A673 (cell line): ENCODE results near the gene CYP2C9. TPM values are rescaled to one million over a fixed set of nuclear protein-coding genes. Genes with fewer than 3 reads are reported as not detected.
"Not testable (repeated sequence)": the region's sequence is repeated elsewhere in the genome, so short reads cannot be mapped to it uniquely, and the experiment has no call there.

Source experiments
- BruUV-seq: library from RNA; stranded (reverse); fragments of 400-500 nt; replicated peaks from 2 replicates; lab custom pipeline; 2021; lab: Mats Ljungman, UMichigan
- CTCF ChIA-PET: fragments of 300-600 bp; sonication (Branson Sonifier 250); formaldehyde crosslinking; loops from one replicate; lab custom pipeline; 2022; ENCODE audit warnings: antibody characterized with exemption; lab: Charles Lee
- POLR2A ChIA-PET: fragments of 300-600 bp; sonication (Branson Sonifier 250); formaldehyde crosslinking; loops from one replicate; lab custom pipeline; 2022; ENCODE audit warnings: antibody characterized with exemption; ENCODE audit not compliant: low non-redundant PET; lab: Charles Lee
- DNase-seq: peaks from one replicate; pipeline ENCODE4 v3.0.0-alpha.2; 2015; ENCODE audit warnings: low spot score
- H3K27ac ChIP-seq: fragments of 200-600 bp; sonication (generic); 2 replicates; pipeline ENCODE4 v1.5.1; 2016; ENCODE audit warnings: mixed run types, low read depth, mild to moderate bottlenecking, mixed read lengths, antibody characterized with exemption, low read length; ENCODE audit not compliant: poor library complexity, severe bottlenecking
- H3K27me3 ChIP-seq: fragments of 200-600 bp; sonication (generic); replicated peaks from 2 replicates; pipeline ENCODE4 v1.6.1; 2017; ENCODE audit warnings: mixed run types, low read depth, mild to moderate bottlenecking, mixed read lengths, antibody characterized with exemption, low read length; ENCODE audit not compliant: insufficient read depth, poor library complexity
- H3K36me3 ChIP-seq: fragments of 200-600 bp; sonication (generic); 2 replicates; pipeline ENCODE4 v1.6.1; 2016; ENCODE audit warnings: mixed run types, mild to moderate bottlenecking, mixed read lengths, antibody characterized with exemption, low read length; ENCODE audit not compliant: insufficient read depth, poor library complexity, severe bottlenecking
- H3K4me1 ChIP-seq: fragments of 200-600 bp; sonication (generic); 2 replicates; pipeline ENCODE4 v1.6.1; 2017; ENCODE audit warnings: mixed run types, mild to moderate bottlenecking, mixed read lengths, antibody characterized with exemption, low read length; ENCODE audit not compliant: insufficient read depth, poor library complexity, severe bottlenecking
- H3K4me3 ChIP-seq: fragments of 200-600 bp; sonication (generic); 2 replicates; pipeline ENCODE4 v1.5.1; 2016; ENCODE audit warnings: low read depth, mixed run types, mild to moderate bottlenecking, mixed read lengths, low read length; ENCODE audit not compliant: poor library complexity, severe bottlenecking
- H3K9me3 ChIP-seq: fragments of 200-600 bp; sonication (generic); 2 replicates; pipeline ENCODE4 v1.6.1; 2016; ENCODE audit warnings: mixed run types, low read depth, mild to moderate bottlenecking, mixed read lengths, antibody characterized with exemption, low read length; ENCODE audit not compliant: poor library complexity, severe bottlenecking
- EZH2 ChIP-seq: fragments of 200-600 bp; sonication (generic); IDR thresholded peaks from 2 replicates; pipeline ENCODE4 v1.6.1; 2017; ENCODE audit warnings: borderline replicate concordance, low read depth, mild to moderate bottlenecking, mixed read lengths, antibody characterized with exemption, low read length; ENCODE audit not compliant: poor library complexity, severe bottlenecking
- intact Hi-C: fragments of 100-400 bp; cut with micrococcal nuclease; formaldehyde crosslinking; loops from one replicate; pipeline ENCODE4 v1.10.0; 2022; ENCODE audit not compliant: unreplicated experiment
- total RNA-seq: library from RNA; stranded (reverse); gene quantifications from 2 replicates; pipeline ENCODE4 v1.2.3, GENCODE V29; 2021
- TF ChIP-seq, protein P1 (sequence below): fragments of 300-800, 200-600 bp; sonication (generic); conservative IDR thresholded peaks from 2 replicates; pipeline ENCODE4 v1.5.1; 2017; ENCODE audit warnings: low read depth, mild to moderate bottlenecking, antibody characterized with exemption, low read length, moderate library complexity, mixed read lengths

Gene CYP2C9
- total RNA-seq, 1 experiment from 2014 or later: not detected

DNA sequence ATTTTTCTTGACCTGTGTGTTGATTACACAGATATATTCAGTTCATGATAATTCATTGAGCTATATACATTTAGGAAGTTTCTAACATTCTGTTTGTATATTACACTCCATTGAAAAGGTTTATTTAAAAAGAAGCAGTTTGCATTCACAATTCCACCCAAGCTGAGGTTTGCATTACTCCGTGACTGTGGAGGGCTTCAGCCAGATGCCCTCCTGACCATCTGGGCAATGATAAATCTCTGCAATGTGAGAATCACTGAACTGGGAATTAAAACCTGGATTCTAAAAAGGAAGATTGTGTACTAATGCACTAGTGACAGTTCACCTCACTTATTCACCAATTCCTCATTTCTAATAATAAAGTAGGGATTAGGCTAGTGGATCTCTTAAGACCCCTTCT is 36.4 kb upstream of the CYP2C9 start:
- ChIA-PET POLR2A (no interaction called here), CTCF (no interaction called here)
- intact Hi-C loops: no loop called here
- no peaks in the 10 kb centered on the region for H3K27me3 ChIP-seq
- BruUV-seq: no TSS peak
- DNase-seq: no peak
- H3K27ac ChIP-seq: no peak overlapping the region
- no peak overlapping the region for H3K4me3 ChIP-seq
- no peaks in the 10 kb centered on the region for H3K9me3 ChIP-seq
- TF ChIP-seq EZH2: no peak
- TF ChIP-seq, protein P1, sequence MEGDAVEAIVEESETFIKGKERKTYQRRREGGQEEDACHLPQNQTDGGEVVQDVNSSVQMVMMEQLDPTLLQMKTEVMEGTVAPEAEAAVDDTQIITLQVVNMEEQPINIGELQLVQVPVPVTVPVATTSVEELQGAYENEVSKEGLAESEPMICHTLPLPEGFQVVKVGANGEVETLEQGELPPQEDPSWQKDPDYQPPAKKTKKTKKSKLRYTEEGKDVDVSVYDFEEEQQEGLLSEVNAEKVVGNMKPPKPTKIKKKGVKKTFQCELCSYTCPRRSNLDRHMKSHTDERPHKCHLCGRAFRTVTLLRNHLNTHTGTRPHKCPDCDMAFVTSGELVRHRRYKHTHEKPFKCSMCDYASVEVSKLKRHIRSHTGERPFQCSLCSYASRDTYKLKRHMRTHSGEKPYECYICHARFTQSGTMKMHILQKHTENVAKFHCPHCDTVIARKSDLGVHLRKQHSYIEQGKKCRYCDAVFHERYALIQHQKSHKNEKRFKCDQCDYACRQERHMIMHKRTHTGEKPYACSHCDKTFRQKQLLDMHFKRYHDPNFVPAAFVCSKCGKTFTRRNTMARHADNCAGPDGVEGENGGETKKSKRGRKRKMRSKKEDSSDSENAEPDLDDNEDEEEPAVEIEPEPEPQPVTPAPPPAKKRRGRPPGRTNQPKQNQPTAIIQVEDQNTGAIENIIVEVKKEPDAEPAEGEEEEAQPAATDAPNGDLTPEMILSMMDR: no peak
- H3K36me3 ChIP-seq: no peaks in the 10 kb centered on the region
- no peaks in the 10 kb centered on the region for H3K4me1 ChIP-seq

DNA sequence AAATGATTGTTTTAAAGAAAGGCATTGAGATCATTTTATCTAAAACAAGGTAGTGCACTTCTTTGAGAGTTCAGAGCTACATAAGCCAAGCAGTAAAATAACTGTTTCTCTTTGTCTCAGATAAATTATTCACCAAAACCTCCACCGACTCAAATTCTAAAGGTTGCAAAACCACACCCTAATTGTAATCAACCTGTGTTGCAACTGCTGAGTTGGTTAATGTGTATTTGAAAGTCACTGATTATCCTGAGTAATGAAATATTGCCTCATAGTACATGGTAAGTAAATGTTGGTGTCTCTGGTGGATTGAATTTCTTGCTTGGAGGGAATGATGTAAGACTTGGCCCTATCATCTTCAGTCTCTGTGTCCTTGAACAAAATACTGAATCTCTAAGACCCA is 35.9 kb upstream of the CYP2C9 start:
- no peaks in the 10 kb centered on the region for H3K36me3 ChIP-seq
- intact Hi-C loops: no loop called here
- TF ChIP-seq, protein P1: no peak
- TF ChIP-seq EZH2: no peak
- ChIA-PET POLR2A (no interaction called here), CTCF (no interaction called here)
- H3K4me3 ChIP-seq: no peak overlapping the region
- H3K27me3 ChIP-seq: no peaks in the 10 kb centered on the region
- no TSS peak for BruUV-seq
- DNase-seq: no peak
- no peak overlapping the region for H3K27ac ChIP-seq
- no peaks in the 10 kb centered on the region for H3K4me1 ChIP-seq
- H3K9me3 ChIP-seq: no peaks in the 10 kb centered on the region

DNA sequence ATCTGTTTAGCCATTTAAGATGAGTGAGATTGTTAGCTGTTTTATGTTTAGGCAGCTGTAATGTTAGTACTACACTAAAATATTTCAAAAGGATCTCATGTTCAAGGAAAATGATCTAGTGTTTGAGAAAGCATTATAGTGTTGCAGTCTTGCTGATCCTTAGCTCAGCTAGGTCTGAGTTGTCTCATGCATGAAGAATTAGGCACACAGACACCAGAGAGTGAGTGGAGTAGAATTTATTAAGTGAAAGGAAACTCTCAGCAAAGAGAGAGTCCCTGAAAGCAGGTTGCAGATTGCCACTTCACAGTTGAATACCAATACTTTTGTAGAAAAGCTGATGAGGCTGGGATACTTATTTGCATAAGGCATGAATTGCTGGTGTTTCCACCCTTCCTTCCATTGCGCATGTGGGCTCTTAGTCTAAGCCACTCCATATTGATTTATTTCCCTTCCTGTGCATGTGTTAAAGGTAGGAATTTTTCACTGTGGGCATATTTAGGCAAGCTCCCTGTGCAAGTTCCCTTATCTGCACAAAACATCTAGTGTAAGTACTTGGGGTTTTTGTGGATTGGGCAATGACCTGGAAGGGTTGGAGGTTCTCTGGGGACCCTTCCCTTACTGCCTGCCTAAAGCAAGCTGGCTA is 33.8 kb upstream of the CYP2C9 start:
- H3K4me3 ChIP-seq, H3K27me3 ChIP-seq, BruUV-seq, CTCF ChIA-PET, H3K27ac ChIP-seq, POLR2A ChIA-PET, H3K9me3 ChIP-seq, H3K4me1 ChIP-seq, H3K36me3 ChIP-seq, intact Hi-C loops, DNase-seq: not testable (repeated sequence)

DNA sequence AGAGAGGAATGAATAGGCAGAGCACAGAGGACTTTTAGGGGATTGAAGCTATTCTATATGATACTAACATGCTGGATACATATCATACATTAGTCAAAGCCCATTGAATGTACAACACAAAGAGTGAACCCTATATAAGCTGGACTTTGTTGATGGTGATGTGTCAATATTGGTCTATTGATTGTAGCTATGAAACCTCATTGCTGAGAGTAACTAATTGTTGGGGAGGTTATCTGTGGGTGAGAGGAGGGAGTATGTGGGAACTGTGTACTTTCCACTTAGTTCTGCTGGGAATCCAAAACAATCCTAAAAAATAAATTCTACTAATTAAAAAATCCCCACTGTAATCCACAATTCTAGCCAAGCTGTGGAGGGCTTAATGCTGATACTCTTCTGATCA is 22.0 kb upstream of the CYP2C9 start:
- ChIA-PET CTCF (no interaction called here), POLR2A (no interaction called here)
- Histone ChIP-seq H3K9me3 (peaks cover 17% of the 10 kb centered on the region), H3K27me3 (no peaks in the 10 kb centered on the region), H3K4me1 (no peaks in the 10 kb centered on the region), H3K36me3 (no peaks in the 10 kb centered on the region), H3K4me3 (no peak overlapping the region), H3K27ac (no peak overlapping the region)
- TF ChIP-seq EZH2: no peak
- TF ChIP-seq, protein P1: no peak
- no peak for DNase-seq
- no TSS peak for BruUV-seq
- intact Hi-C loops: no loop called here
